DMS79 treated with DMSO at 0.1 percent for 48 hours (cell line): ENCODE data around the gene MEGF8.
A peak's percentile ranks its signal among the peaks of the same experiment; 100 is the strongest.

Source experiments
- DNase-seq: peaks from one replicate; lab custom pipeline; 2025; lab: John Stamatoyannopoulos, UW

Gene MEGF8

GRCh38 chr19:42420055-42420544 is 94.7 kb downstream of the MEGF8 start:
- no peak for DNase-seq

- DNase-seq, result no peak
Observed at GRCh38 chr19:42421101-42421500, 95.7 kb downstream of the MEGF8 start.

GRCh38 chr19:42421591-42422031 is 96.2 kb downstream of the MEGF8 start:
- DNase-seq, result no peak

GRCh38 chr19:42422092-42422900 is 96.9 kb downstream of the MEGF8 start:
- peak; percentile 45 for DNase-seq

GRCh38 chr19:42422901-42423461 is 97.5 kb downstream of the MEGF8 start:
- peak; percentile 70 for DNase-seq

- peak; percentile 86 for DNase-seq
Observed at GRCh38 chr19:42423462-42424344, 98.3 kb downstream of the MEGF8 start.

GRCh38 chr19:42424345-42424707 is 98.9 kb downstream of the MEGF8 start:
- no peak for DNase-seq

- no peak for DNase-seq
Observed at GRCh38 chr19:42424712-42425131, 99.3 kb downstream of the MEGF8 start.

- no peak for DNase-seq
Observed at GRCh38 chr19:42426643-42427042, 101.2 kb downstream of the MEGF8 start.

- no peak for DNase-seq
Observed at GRCh38 chr19:42427313-42427712, 101.9 kb downstream of the MEGF8 start, which contains the start of gene LIPE. LIPE (minus strand) TSS chr19:42427388; CDS start chr19:42427149, 239 bp downstream.
